ENCODE data around the gene CFAP46.
"Not testable (repeated sequence)": the region's sequence is repeated elsewhere in the genome, so short reads cannot be mapped to it uniquely, and the experiment has no call there.

Gene CFAP46

GRCh38 chr10:132860532-132860931, 81.8 kb downstream of the CFAP46 start:
- DNase-seq = no peak

GRCh38 chr10:132859084-132859855, 83.1 kb downstream of the CFAP46 start:
- no peak for DNase-seq

DNA sequence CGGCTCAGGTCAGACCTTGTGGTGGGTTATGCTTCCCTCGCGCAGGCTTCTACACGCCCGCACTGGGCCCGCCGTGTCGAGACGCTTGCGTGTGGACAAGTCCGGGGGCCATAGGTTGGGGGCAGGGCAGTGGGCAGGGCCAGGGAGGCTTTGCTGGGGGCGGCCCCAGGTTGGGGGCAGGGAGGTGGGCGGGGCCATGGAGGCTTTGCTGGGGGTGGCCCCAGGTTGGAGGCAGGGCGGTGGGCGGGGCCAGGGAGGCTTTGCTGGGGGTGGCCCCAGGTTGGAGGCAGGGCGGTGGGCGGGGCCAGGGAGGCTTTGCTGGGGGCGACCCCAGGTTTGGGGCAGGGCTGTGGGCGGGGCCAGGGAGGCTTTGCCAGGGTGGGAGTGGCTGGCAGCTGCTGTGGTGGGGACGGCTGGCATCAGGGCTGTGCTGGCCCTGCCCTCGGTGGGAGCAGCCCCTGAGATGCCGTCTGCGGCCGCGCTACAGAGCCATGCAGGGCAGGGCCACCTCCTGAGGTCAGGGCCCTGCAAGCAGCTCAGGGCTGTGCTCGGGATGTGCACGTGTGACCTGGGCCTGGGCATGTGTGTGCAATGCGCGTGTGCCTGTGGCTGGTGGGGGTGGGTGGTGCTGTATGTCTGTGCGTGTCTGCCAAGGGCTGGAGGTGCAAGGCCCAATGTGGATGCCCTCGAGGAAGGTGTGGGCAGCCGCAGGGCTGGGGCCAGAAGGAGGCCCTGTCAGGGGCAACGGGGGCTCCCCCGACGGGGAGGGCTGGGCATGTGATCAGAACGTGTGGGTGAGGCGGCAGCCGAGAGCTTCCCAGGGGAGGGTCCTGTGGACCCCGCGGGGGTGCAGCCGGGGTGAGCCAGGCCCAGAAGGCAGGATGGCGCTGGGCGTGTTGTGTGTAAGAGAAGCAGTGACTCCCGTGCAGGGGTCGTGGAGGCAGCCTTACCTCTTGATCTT, 84.0 kb downstream of the CFAP46 start:
- DNase-seq = no peak

GRCh38 chr10:132856869-132857524, 85.4 kb downstream of the CFAP46 start:
- no peak for DNase-seq

DNA sequence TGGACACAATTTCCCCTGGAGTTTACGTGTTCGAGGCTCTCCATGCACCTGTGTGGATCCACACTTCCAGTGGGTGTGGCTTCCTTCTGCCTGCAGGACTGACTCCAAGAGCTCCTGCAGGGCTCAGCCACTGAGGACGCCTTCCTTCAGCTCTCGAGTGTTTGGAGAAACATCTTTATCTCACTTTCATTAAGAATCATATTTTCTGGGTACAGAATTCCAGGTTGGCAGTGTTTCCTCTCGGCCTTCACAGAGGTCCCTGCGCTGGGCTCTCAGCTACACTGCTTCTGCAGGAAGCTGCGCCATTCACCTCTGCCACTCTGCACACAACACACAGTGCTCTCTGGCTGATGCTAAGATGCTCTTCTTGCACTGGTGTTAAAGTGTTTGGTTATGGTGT, 86.5 kb downstream of the CFAP46 start:
- no peak for DNase-seq

GRCh38 chr10:132851451-132851850, 90.9 kb downstream of the CFAP46 start:
- DNase-seq = no peak

- no peak for DNase-seq
Observed at GRCh38 chr10:132850896-132851295, 91.5 kb downstream of the CFAP46 start.

DNA sequence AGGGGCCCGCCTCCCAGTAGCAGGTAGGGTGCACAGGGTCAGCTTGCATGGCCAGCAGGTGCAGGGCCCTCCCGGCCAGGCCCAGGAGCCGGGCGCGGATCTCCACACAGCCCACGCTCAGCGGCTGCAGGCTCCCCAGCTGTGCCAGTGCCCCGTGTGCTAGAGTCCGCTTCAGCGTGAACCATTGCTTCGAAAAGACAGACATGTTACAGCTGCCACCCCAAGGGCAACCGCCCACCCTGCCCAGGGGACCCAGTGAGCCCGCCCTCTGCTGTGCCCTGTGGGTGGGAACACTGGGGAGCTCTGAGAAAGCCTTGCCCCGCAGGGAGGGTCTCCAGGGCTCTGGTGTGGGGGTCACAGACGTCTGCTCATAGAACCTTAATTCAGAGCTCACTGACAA, 92.1 kb downstream of the CFAP46 start:
- DNase-seq = no peak

DNA sequence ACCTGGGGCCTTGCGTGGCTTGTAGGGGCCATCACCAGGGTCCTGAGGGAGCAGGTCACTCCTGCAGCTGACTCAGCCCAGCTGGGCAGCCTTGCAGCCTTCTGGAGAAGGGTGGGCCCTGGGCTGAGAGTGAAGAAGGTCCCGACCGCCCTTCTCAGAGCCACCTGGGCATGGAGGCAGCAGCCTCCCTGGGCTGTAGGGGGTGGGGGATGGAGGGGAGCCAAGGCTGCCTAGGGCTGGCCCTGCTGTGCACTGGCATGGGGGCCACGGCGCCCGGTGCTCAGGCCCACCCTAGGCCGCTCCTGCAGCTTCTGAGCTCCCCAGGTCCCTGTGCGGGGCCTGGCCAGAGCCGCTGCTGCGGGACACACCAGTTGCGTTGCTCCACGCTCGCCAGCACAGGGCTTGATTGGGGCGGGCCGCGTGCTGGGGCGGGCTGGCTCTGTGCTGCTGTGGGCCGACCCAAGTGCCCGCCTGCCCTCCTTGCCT, 92.8 kb downstream of the CFAP46 start:
- no peak for DNase-seq

GRCh38 chr10:132848951-132849545, 93.3 kb downstream of the CFAP46 start:
- no peak for DNase-seq

DNA sequence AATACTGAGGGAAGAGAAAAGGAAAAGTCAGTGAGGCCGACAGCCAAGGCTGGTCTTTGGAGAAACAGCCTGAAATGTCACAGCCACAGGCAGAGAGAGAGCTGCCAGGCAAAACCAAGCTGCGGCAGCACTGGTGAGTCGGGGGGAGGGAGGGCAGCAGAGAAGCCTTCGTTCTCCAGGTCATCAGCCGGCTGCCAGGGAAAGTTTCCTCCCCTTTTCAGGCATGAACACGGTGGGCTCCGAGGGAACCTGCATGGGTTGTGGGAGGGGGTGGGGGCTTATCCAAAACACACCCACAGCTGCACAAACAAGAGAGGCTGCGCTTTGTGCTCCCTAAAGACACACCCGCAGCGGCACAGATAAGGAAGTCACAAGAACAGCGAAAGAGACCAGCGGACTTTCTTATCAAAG, 94.1 kb downstream of the CFAP46 start:
- DNase-seq = no peak

DNA sequence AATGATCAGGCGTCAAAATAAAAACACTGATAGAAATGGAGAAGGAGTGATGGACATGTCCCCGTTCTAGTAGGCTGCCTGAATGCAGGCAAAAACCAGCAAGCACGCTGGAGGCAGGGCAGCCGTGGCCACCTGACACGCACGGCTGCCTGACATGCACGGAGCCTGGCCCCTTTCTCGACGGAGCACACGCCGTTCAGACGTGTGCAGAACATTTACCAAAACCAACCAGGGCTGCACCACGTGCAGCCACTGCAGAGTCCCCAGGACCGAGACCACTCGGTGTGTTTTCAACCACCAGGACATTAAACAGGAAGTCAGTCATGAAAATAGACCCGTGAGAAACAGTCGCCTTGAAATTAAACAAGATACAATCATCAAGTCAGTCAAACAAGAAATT, 94.5 kb downstream of the CFAP46 start:
- DNase-seq = no peak

GRCh38 chr10:132847416-132847777, 95.0 kb downstream of the CFAP46 start:
- DNase-seq = no peak

DNA sequence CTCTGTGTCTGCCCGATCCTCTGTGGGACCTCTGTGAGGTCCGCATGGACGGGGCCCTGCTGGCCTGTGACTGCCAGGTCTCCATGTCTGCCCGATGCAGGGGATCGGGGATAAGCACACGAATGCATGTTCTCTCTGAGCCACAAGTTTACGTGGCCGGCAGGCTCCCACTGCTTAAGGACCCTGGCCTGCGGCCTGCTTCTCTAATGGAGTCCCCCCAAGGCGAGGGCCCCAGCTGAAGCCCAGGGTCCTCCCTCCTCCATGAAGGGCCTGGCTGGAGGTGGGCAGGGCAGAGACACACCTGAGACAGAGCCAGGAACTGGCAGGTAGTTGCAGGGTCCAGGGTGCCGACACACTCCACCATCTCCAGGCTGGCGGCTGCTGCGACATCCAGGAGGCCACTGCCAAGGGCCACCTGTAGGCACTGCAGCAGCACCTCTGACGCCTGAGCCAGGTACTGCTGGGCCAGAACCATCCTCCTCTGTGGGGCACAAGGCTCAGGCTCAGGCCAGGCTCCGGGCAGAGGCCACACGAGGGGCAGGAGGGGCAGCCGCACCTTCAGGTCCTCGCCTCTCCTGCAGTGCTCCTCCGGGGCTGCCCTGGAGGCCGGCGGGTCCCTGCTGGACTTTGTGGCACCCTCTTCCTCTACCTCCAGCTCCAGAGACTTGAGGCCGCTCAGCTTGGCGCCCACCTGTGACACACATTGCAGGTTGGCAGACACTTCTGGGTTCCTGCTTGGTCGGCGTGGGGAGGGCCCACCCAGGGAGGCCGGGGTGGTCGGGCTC, 95.5 kb downstream of the CFAP46 start:
- DNase-seq = no peak

DNA sequence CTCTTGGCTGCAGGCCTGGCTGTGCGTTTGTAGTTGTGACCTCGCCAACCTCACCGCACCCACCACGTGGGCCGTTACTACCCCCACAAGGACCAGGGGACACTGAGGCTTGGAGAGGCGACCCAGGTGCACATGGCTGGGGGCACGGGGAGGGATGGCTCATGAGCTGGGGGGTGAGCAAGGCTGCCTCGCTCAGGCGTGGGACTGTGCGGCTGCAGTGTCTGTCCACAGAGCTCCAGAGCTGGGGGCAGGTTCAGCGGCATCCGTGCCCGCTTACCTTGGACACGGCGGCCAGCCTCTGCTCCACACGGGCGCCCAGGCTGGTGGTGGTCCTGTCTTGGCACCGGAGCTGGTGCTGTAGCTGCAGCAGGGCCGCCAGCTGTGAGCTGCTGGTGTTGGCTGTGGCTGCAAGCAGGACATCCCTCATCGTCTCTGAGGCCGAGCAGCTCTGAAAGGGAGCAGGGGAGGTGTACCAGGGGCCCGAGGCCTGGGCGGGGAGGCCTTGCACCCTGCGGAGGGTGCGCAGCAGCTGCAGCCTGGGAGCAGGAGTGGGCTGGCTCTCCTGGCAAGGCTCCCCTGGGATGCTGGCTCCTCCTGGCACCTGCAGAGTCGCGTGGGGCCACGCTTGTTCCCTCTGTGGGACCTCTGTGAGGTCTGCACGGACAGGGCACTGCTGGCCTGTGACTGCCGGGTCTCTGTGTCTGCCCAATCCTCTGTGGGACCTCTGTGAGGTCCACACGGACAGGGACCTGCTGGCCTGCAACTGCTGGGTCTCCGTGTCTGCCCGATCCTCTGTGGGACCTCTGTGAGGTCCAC, 96.4 kb downstream of the CFAP46 start:
- no peak for DNase-seq

- no peak for DNase-seq
Observed at GRCh38 chr10:132845041-132845551, 97.3 kb downstream of the CFAP46 start.

GRCh38 chr10:132844069-132844809, 98.1 kb downstream of the CFAP46 start:
- DNase-seq = no peak

GRCh38 chr10:132843276-132843675, 99.1 kb downstream of the CFAP46 start:
- not testable (repeated sequence) for DNase-seq

- no peak for DNase-seq
Observed at GRCh38 chr10:132842397-132842796, 100.0 kb downstream of the CFAP46 start.

DNA sequence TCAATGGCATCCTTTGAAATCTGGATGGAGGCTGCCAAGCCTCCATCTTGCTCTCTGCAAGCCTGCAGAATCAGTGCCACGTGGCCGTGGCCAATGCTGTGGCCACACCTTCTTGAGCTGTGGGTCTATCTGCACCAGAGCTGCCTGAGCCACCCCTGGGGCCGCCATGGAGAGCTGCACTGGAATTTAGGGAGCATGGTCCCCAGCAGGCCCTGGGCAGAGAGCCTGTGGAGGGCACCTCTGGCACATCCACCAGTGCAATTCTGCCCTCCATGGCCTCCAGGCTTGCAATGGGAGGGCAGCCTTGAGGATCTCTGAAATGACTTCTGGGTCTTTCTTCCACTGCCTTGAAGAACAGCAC, 100.8 kb downstream of the CFAP46 start:
- no peak for DNase-seq

Measured in T-helper 9 cell (primary cell).